Erythroblast (primary cell): ENCODE results near the gene MAD1L1.

ENCODE experiments used
- GATA1 ChIP-seq: IDR thresholded peaks from 2 replicates; pipeline ENCODE4 v1.6.1; 2011; ENCODE audit warnings: low read depth, mild to moderate bottlenecking, control low read depth, low read length, moderate library complexity
- POLR2A ChIP-seq: IDR thresholded peaks from 2 replicates; pipeline ENCODE4 v1.6.1; 2011; ENCODE audit warnings: mild to moderate bottlenecking, low read length

- no peak for TF ChIP-seq POLR2A
- no peak for TF ChIP-seq GATA1
Measured at GRCh38 chr7:1994931-1995330, 237.8 kb downstream of the MAD1L1 start.
